Measurements from ENCODE around the gene VPS37D. TPM values are rescaled to one million over a fixed set of nuclear protein-coding genes. Genes with fewer than 3 reads are reported as not detected.
"Not testable (repeated sequence)": the region's sequence is repeated elsewhere in the genome, so short reads cannot be mapped to it uniquely, and the experiment has no call there.

The VPS37D gene
- total RNA-seq, 1 donor from 2014 or later = 15.4 TPM

DNA sequence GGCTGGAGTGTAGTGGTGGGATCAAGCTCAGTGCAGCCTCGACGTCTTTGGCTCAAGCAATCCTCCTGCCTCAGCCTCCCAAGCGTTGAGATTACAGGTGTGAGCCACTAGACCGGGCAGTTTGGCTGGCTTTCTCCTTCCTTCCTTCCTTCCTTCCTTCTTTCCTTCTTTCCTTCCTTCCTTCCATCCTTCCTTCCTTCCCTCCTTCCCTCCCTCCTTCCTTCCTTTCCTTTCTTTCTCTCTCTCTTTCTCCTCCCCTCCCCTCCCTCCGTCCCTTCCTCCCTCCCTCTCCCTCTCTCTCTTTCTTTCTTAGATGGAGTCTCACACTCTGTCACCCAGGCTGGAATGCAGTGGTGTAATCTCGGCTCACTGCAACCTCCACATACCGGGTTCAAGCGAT is 7.6 kb upstream of the VPS37D start:
- TF ChIP-seq, protein P1, sequence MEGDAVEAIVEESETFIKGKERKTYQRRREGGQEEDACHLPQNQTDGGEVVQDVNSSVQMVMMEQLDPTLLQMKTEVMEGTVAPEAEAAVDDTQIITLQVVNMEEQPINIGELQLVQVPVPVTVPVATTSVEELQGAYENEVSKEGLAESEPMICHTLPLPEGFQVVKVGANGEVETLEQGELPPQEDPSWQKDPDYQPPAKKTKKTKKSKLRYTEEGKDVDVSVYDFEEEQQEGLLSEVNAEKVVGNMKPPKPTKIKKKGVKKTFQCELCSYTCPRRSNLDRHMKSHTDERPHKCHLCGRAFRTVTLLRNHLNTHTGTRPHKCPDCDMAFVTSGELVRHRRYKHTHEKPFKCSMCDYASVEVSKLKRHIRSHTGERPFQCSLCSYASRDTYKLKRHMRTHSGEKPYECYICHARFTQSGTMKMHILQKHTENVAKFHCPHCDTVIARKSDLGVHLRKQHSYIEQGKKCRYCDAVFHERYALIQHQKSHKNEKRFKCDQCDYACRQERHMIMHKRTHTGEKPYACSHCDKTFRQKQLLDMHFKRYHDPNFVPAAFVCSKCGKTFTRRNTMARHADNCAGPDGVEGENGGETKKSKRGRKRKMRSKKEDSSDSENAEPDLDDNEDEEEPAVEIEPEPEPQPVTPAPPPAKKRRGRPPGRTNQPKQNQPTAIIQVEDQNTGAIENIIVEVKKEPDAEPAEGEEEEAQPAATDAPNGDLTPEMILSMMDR (IDR thresholded peaks at IDR 0.05; ENCODE audit: unreplicated experiment) = no peak
- Mint-ChIP-seq H3K27me3 (ENCODE audit: low read depth) (peaks cover 20% of the 10 kb centered on the region), H3K27ac (no peak overlapping the region)

DNA sequence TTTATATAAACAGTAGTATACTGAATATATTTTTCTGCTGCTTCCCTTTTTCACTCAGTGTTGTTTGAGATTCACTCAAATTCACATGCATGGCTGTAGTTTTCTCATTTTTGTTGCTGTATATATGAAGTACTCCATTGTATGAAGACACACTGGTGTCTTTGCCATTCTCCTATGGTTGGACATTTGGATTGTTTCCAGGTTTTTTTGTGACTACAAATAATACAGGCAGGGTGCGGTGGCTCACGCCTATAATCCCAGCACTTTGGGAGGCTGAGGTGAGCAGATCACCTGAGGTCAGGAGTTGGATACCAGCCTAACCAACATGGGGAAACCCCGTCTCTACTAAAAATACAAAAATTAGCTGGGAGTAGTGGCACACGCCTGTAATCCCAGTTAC is 7.0 kb upstream of the VPS37D start:
- H3K4me3 Mint-ChIP-seq; H3K9me3 Mint-ChIP-seq; H3K27ac Mint-ChIP-seq; DNase-seq (ENCODE audit: low spot score in 2 of 2, unreplicated experiment in 2 of 2); H3K4me1 Mint-ChIP-seq; H3K36me3 Mint-ChIP-seq: not testable (repeated sequence)
- peaks cover 18% of the 10 kb centered on the region for H3K27me3 Mint-ChIP-seq (ENCODE audit: low read depth)

More for the DNA sequence above, 7.6 kb upstream of the VPS37D start:
- H3K9me3 Mint-ChIP-seq = peaks cover 11% of the 10 kb centered on the region
- H3K36me3 Mint-ChIP-seq = no peaks in the 10 kb centered on the region
- H3K4me3 Mint-ChIP-seq = no peak overlapping the region
- DNase-seq (ENCODE audit: low spot score in 2 of 2, unreplicated experiment in 2 of 2) = no peak
- H3K4me1 Mint-ChIP-seq = no peaks in the 10 kb centered on the region

DNA sequence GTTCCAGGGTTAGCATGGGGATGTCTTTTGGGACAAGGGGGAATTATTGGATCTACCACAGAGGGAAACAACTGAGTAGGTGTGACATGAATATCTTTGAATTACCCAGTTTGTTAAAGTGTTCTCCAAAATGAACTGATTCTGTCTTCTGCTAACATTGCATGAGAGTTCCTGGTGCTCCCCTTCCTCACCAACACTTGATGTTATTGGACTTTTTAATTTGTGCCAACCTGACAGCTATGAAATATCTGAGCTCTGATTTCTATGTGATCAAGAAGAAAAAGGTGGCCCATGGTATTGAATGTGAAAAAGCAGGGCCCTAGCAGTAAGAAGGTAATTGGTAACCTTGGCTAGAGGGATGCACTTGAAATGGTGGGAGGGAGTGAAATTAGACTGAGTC is 4.6 kb upstream of the VPS37D start:
- Mint-ChIP-seq H3K4me1 (no peaks in the 10 kb centered on the region), H3K4me3 (no peak overlapping the region), H3K36me3 (no peaks in the 10 kb centered on the region), H3K27me3 (ENCODE audit: low read depth) (peaks cover 22% of the 10 kb centered on the region), H3K9me3 (peaks cover 6% of the 10 kb centered on the region), H3K27ac (no peak overlapping the region)
- DNase-seq (ENCODE audit: low spot score in 2 of 2, unreplicated experiment in 2 of 2) = no peak
- TF ChIP-seq, protein P1 (IDR thresholded peaks at IDR 0.05; ENCODE audit: unreplicated experiment) = no peak

DNA sequence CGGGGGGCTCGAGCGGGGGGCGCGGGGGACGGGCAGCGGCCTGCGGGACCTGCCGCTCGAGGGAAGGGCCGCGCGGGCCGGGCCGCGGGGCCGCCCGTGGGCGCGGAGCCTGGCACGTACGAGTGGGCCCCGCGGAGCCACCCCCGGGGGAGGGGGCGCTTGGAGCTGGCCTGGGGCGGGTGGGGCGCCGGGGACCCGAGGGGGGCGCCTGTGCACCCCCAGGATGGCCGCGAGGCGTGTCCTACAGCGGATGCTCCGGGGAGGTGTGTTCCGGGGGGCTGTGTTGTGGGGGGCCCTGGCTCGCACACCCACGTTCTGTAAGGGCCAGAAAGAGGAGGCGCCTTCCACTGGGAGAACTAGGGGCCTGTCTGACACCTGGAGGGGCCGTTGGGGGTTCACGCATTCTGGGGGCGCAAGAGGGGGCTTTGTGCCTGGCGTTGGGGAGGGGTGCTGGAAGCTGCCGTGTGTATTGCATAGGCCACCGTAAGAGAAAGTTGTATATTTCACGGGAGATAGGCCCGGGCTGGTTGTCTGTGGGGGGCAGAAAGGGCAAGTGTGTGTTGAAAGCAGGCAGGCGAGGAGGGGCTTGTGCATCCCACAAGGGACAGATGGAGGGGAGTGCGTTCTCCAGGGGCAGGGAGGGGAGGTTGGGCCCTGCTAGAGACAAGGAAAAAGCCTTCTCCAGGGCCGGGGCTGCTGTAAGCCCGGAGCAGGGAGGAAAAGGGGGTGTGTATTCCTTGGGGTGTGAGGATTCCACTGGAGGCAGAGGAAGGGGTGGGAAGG is 663 bp downstream of the VPS37D start:
- Mint-ChIP-seq H3K9me3 (peaks cover 2% of the 10 kb centered on the region), H3K36me3 (peaks cover 7% of the 10 kb centered on the region), H3K4me1 (peaks cover 9% of the 10 kb centered on the region), H3K27me3 (ENCODE audit: low read depth) (peaks cover 8% of the 10 kb centered on the region), H3K27ac (peak overlapping the region; percentile 75), H3K4me3 (peak overlapping the region; percentile 88)
- no peak for DNase-seq (ENCODE audit: low spot score in 2 of 2, unreplicated experiment in 2 of 2)
- TF ChIP-seq, protein P1 (IDR thresholded peaks at IDR 0.05; ENCODE audit: unreplicated experiment) = no peak

DNA sequence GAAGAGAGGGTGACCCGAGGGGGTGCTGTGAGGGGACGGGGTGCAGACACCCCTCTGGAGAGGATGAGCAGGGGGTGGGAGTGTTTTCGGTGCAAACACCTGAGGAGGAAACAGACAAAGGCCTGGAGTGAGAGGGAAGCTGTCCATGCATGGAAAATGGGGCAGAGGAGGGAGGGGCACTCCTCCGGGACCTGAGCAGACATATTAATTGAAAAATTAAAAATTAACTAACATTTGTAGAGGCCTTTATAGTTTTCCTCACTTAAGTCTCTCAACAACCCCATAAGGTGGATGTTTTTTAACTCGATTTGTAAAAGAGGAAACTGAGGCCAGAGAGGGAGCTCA is 1.2 kb downstream of the VPS37D start:
- H3K27ac Mint-ChIP-seq = peak overlapping the region; percentile 75
- no peaks in the 10 kb centered on the region for H3K9me3 Mint-ChIP-seq

DNA sequence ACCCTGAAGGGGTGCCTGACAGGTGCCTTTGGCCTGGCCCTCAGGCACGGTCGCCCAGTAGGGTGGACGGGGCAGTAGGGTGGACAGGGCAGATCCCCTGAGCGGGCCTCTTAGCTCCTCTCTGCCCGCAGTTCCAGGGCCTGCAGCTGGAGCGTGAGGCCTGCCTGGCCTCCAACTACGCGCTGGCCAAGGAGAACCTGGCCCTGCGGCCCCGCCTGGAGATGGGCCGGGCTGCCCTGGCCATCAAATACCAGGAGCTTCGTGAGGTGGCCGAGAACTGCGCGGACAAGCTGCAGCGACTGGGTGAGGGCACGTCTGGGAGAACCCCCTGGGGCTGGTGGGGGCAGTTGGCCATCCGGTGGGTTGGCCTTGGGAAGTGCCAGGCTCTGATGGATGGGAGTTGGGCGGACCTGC is 1.7 kb downstream of the VPS37D start:
- TF ChIP-seq, protein P1 (IDR thresholded peaks at IDR 0.05; ENCODE audit: unreplicated experiment) = no peak
- Mint-ChIP-seq H3K27ac (no peak overlapping the region), H3K4me3 (peak overlapping the region; percentile 88), H3K9me3 (no peaks in the 10 kb centered on the region), H3K27me3 (ENCODE audit: low read depth) (peaks cover 6% of the 10 kb centered on the region), H3K4me1 (peaks cover 9% of the 10 kb centered on the region), H3K36me3 (peaks cover 7% of the 10 kb centered on the region)
- no peak for DNase-seq (ENCODE audit: low spot score in 2 of 2, unreplicated experiment in 2 of 2)

More for the DNA sequence above, 1.2 kb downstream of the VPS37D start:
- peaks cover 9% of the 10 kb centered on the region for H3K4me1 Mint-ChIP-seq
- peaks cover 8% of the 10 kb centered on the region for H3K27me3 Mint-ChIP-seq (ENCODE audit: low read depth)
- H3K4me3 Mint-ChIP-seq = peak overlapping the region; percentile 88
- TF ChIP-seq, protein P1 (IDR thresholded peaks at IDR 0.05; ENCODE audit: unreplicated experiment) = no peak
- DNase-seq (ENCODE audit: low spot score in 2 of 2, unreplicated experiment in 2 of 2) = no peak
- peaks cover 7% of the 10 kb centered on the region for H3K36me3 Mint-ChIP-seq
